Measurements from ENCODE around the gene MAMSTR. TPM values are rescaled to one million over a fixed set of nuclear protein-coding genes. Genes with fewer than 3 reads are reported as not detected.

MAMSTR gene
- total RNA-seq, 1 donor from 2014 or later, result 0.57 TPM

GRCh38 chr19:48664476-48664875 is 55.0 kb downstream of the MAMSTR start:
- Mint-ChIP-seq H3K27me3 (ENCODE audit: low read depth, unreplicated experiment) (peaks cover 7% of the 10 kb centered on the region), H3K27ac (ENCODE audit: unreplicated experiment) (no peak overlapping the region)

DNA sequence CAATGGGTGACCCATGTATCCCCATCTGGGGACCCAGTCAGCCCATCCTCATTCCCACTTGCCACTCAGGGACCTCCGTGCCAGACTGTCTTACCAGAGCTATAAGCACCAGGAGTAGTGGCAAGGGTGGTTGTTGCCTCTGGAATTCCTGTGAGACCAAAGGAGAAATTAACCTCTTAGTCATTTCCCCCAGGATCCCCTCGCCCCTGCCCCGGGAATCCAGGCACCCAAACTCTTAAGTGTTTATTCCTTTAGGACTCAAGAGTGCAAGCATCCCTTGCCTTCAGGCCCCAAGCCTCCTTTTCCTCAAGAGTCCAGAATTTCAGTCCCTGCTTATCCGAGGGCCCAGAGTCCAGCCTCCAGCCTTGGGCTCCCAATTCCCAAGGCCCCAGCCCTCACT is 55.9 kb downstream of the MAMSTR start:
- no peaks in the 10 kb centered on the region for H3K36me3 ChIP-seq (ENCODE audit: insufficient read depth, low read length)
- no peak overlapping the region for H3K27ac ChIP-seq (ENCODE audit: low read depth, low read length)
- H3K27me3 ChIP-seq (ENCODE audit: insufficient read depth, low read length), result no peaks in the 10 kb centered on the region
- DNase-seq (ENCODE audit: low read depth), result no peak
- no peaks in the 10 kb centered on the region for H3K79me2 ChIP-seq (ENCODE audit: insufficient read depth, low read length)
- H3K4me2 ChIP-seq (ENCODE audit: low read length), result no peak overlapping the region
- no peaks in the 10 kb centered on the region for H3K4me1 ChIP-seq (ENCODE audit: insufficient read depth, low read length)
- Mint-ChIP-seq H3K4me3 (ENCODE audit: unreplicated experiment) (no peak overlapping the region), H3K27ac (ENCODE audit: unreplicated experiment) (no peak overlapping the region), H3K4me1 (ENCODE audit: low read depth, unreplicated experiment) (no peaks in the 10 kb centered on the region), H3K36me3 (ENCODE audit: low read depth, unreplicated experiment) (peaks cover 2% of the 10 kb centered on the region), H3K9me3 (ENCODE audit: unreplicated experiment) (no peaks in the 10 kb centered on the region), H3K27me3 (ENCODE audit: low read depth, unreplicated experiment) (peaks cover 9% of the 10 kb centered on the region)
- no peak overlapping the region for H2AFZ ChIP-seq (ENCODE audit: low read depth, low read length)
- H3K4me3 ChIP-seq (ENCODE audit: insufficient read depth, low read depth, low read length), result no peak overlapping the region
- no peaks in the 10 kb centered on the region for H3K9me3 ChIP-seq (ENCODE audit: insufficient read depth, low read depth, low read length)
- no peak for TF ChIP-seq EZH2 (IDR thresholded peaks at IDR 0.05; ENCODE audit: insufficient read depth, low read length)
- TF ChIP-seq, protein P1, sequence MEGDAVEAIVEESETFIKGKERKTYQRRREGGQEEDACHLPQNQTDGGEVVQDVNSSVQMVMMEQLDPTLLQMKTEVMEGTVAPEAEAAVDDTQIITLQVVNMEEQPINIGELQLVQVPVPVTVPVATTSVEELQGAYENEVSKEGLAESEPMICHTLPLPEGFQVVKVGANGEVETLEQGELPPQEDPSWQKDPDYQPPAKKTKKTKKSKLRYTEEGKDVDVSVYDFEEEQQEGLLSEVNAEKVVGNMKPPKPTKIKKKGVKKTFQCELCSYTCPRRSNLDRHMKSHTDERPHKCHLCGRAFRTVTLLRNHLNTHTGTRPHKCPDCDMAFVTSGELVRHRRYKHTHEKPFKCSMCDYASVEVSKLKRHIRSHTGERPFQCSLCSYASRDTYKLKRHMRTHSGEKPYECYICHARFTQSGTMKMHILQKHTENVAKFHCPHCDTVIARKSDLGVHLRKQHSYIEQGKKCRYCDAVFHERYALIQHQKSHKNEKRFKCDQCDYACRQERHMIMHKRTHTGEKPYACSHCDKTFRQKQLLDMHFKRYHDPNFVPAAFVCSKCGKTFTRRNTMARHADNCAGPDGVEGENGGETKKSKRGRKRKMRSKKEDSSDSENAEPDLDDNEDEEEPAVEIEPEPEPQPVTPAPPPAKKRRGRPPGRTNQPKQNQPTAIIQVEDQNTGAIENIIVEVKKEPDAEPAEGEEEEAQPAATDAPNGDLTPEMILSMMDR (IDR thresholded peaks at IDR 0.05; ENCODE audit: insufficient read depth, low read depth, low read length), result no peak
- FAIRE-seq, result no peak
- no peaks in the 10 kb centered on the region for H4K20me1 ChIP-seq (ENCODE audit: insufficient read depth, low read length)
- no peak overlapping the region for H3K9ac ChIP-seq (ENCODE audit: low read length)

More at GRCh38 chr19:48664476-48664875, 55.0 kb downstream of the MAMSTR start:
- H3K27me3 ChIP-seq (ENCODE audit: insufficient read depth, low read length), result no peaks in the 10 kb centered on the region
- H3K4me1 ChIP-seq (ENCODE audit: insufficient read depth, low read length), result no peaks in the 10 kb centered on the region
- FAIRE-seq (no peak), DNase-seq (ENCODE audit: low read depth) (no peak)
- peaks cover 2% of the 10 kb centered on the region for H3K36me3 Mint-ChIP-seq (ENCODE audit: low read depth, unreplicated experiment)
- TF ChIP-seq, protein P1 (IDR thresholded peaks at IDR 0.05; ENCODE audit: insufficient read depth, low read depth, low read length), result no peak
- H3K36me3 ChIP-seq (ENCODE audit: insufficient read depth, low read length), result no peaks in the 10 kb centered on the region
- H3K4me1 Mint-ChIP-seq (ENCODE audit: low read depth, unreplicated experiment), result no peaks in the 10 kb centered on the region
- no peak overlapping the region for H3K4me3 Mint-ChIP-seq (ENCODE audit: unreplicated experiment)
- no peaks in the 10 kb centered on the region for H3K79me2 ChIP-seq (ENCODE audit: insufficient read depth, low read length)
- H4K20me1 ChIP-seq (ENCODE audit: insufficient read depth, low read length), result no peaks in the 10 kb centered on the region
- no peaks in the 10 kb centered on the region for H3K9me3 Mint-ChIP-seq (ENCODE audit: unreplicated experiment)
- H3K9ac ChIP-seq (ENCODE audit: low read length), result no peak overlapping the region
- no peak overlapping the region for H2AFZ ChIP-seq (ENCODE audit: low read depth, low read length)
- H3K9me3 ChIP-seq (ENCODE audit: insufficient read depth, low read depth, low read length), result no peaks in the 10 kb centered on the region
- H3K27ac ChIP-seq (ENCODE audit: low read depth, low read length), result no peak overlapping the region
- H3K4me3 ChIP-seq (ENCODE audit: insufficient read depth, low read depth, low read length), result no peak overlapping the region
- H3K4me2 ChIP-seq (ENCODE audit: low read length), result no peak overlapping the region

Other genes with a start within 250 kb of the MAMSTR start
- gene LMTK3, start 207.9 kb downstream of the MAMSTR start, total RNA-seq, result 6.2 TPM in 2 replicates
- gene SULT2B1, start 167.6 kb downstream of the MAMSTR start, total RNA-seq, result 0.31 TPM in 1 of 2 replicates, not detected in the other
- not detected in 2 replicates for gene SPACA4, start 113.0 kb downstream of the MAMSTR start, total RNA-seq
- 1.3 and 1.7 TPM in 2 replicates for gene FAM83E, start 104.6 kb downstream of the MAMSTR start, total RNA-seq
- gene RPL18, start 100.5 kb downstream of the MAMSTR start, total RNA-seq, result 1,046 and 1,102 TPM in 2 replicates
- 25.4 and 29.4 TPM in 2 replicates for gene SPHK2, start 100.2 kb downstream of the MAMSTR start, total RNA-seq
- gene DBP, start 82.3 kb downstream of the MAMSTR start, total RNA-seq, result 1.2 and 1.5 TPM in 2 replicates
- gene CA11, start 73.5 kb downstream of the MAMSTR start, total RNA-seq, result 9.5 and 9.8 TPM in 2 replicates
- gene NTN5, start 46.7 kb downstream of the MAMSTR start, total RNA-seq, result 0.11 and 0.41 TPM in 2 replicates
- gene FUT2, start 23.8 kb downstream of the MAMSTR start, total RNA-seq, result not detected in 2 replicates
- 0.26 and 0.68 TPM in 2 replicates for gene RASIP1, start 20.9 kb upstream of the MAMSTR start, total RNA-seq
- gene IZUMO1, start 27.2 kb upstream of the MAMSTR start, total RNA-seq, result not detected in 2 replicates
- gene FUT1, start 32.9 kb upstream of the MAMSTR start, total RNA-seq, result 0.65 and 0.91 TPM in 2 replicates
- gene FGF21, start 35.8 kb upstream of the MAMSTR start, total RNA-seq, result not detected in 2 replicates
- 38.1 and 41.5 TPM in 2 replicates for gene BCAT2, start 91.3 kb upstream of the MAMSTR start, total RNA-seq
- gene HSD17B14, start 116.8 kb upstream of the MAMSTR start, total RNA-seq, result 8.2 and 9.7 TPM in 2 replicates
- 27.5 and 32.8 TPM in 2 replicates for gene PLEKHA4, start 148.9 kb upstream of the MAMSTR start, total RNA-seq
- gene PPP1R15A, start 152.7 kb upstream of the MAMSTR start, total RNA-seq, result 39.5 and 53.2 TPM in 2 replicates
- not detected in 2 replicates for gene TULP2, start 179.0 kb upstream of the MAMSTR start, total RNA-seq
- 164 and 189 TPM in 2 replicates for gene NUCB1, start 180.6 kb upstream of the MAMSTR start, total RNA-seq
- gene DHDH, start 214.0 kb upstream of the MAMSTR start, total RNA-seq, result 0.45 TPM in 1 of 2 replicates, not detected in the other
- gene BAX, start 235.2 kb upstream of the MAMSTR start, total RNA-seq, result 169 and 174 TPM in 2 replicates
- 3,402 and 4,020 TPM in 2 replicates for gene FTL, start 245.6 kb upstream of the MAMSTR start, total RNA-seq